ENCODE results near the gene ATRX.

- TF ChIP-seq, protein P1, sequence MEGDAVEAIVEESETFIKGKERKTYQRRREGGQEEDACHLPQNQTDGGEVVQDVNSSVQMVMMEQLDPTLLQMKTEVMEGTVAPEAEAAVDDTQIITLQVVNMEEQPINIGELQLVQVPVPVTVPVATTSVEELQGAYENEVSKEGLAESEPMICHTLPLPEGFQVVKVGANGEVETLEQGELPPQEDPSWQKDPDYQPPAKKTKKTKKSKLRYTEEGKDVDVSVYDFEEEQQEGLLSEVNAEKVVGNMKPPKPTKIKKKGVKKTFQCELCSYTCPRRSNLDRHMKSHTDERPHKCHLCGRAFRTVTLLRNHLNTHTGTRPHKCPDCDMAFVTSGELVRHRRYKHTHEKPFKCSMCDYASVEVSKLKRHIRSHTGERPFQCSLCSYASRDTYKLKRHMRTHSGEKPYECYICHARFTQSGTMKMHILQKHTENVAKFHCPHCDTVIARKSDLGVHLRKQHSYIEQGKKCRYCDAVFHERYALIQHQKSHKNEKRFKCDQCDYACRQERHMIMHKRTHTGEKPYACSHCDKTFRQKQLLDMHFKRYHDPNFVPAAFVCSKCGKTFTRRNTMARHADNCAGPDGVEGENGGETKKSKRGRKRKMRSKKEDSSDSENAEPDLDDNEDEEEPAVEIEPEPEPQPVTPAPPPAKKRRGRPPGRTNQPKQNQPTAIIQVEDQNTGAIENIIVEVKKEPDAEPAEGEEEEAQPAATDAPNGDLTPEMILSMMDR (IDR thresholded peaks at IDR 0.05; ENCODE audit: insufficient read depth, low read length), result no peak
- no peak for TF ChIP-seq POLR2AphosphoS5 (IDR thresholded peaks at IDR 0.05; ENCODE audit: low read depth)
- no peak for TF ChIP-seq GABPA (IDR thresholded peaks at IDR 0.05; ENCODE audit: low read depth)
These were observed 9.4 kb downstream of the ATRX start for GRCh38 chrX:77776659-77777058.

All from HL-60 (cell line).